ENCODE results near the gene ARHGAP45. TPM values are rescaled to one million over a fixed set of nuclear protein-coding genes. Genes with fewer than 3 reads are reported as not detected.

ARHGAP45 gene
- total RNA-seq, 2 experiments from 2014 or later = 576 to 581 TPM

DNA sequence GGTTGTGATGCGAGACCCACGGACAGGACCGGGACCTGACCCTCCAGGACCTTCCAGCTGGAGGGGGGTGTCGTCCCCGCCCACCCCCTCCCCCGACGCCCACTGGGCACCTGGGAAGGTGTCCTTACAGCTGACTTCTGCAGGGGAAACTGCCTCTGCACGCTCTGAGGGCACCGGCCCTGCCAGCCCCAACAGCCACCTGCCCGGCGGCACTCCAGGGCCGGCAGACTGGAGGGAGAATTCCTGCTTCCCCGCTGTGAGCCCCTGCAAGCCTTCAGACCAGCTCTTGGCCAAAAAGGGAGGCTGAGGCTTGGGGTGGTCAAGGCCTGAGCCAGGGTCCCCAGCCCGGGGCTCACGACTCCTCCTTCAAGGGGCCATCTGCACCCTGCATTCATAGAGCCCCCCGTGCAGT is 39.3 kb upstream of the ARHGAP45 start:
- DNase-seq = no peak
- ATAC-seq (ENCODE audit: low read depth) = peak; percentile 22
- peak overlapping the region; percentile 92 for H3K27ac Mint-ChIP-seq

DNA sequence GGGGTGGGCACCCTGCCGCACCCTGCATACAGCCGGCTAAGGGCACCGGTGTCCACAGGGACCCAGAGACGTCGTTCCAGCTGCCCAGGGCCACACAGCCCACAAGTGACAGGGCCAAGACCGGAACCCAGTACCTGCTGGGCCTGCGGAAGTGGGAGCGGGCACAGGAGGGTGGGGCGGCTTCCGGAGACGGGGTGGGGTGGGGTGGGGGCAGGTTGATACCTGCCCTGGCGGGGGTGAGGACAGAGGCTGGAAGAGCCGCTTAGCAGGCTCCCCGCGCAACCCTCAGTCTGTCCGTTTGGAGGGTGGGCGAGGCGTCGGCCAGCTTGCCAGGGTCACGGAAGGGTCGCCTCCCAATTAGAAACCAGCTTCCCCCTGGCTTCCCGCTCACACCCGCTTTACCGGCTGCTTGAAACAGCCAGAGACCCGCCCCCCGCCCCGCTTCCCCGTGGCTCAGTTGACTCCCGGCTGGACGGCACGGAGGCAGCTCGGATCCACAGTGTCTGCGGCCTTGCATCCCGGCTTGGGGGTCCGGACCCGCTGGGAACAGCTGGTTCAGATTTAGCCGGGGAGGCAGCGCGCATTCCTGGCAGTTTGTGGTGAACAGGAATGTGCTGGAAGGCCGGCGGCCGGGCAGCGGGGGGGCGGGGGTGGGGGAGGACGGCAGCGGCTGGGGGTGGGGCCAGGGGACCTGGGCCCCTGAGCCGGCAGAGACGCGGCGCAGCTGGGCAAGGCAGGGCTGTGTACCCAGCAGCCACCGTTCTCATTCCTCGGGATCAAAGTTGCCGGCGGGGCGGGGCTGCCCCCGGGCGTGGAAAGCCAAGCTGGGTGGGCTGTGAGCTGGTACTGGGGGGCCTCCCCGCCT is 38.7 kb upstream of the ARHGAP45 start:
- POLR2A ChIA-PET = interaction anchor here (0.5 to 7.0 kb wide), 13 partner anchors 10 to 1596 kb away, joined by 3 to 130 read pairs (median 4); partner anchors contain the start of genes ABCA7, ARHGAP45, CIRBP and FAM174C
- Mint-ChIP-seq H3K36me3 (peaks cover 23% of the 10 kb centered on the region), H3K4me3 (peak overlapping the region; percentile 92), H3K27me3 (no peaks in the 10 kb centered on the region), H3K27ac (peak overlapping the region; percentile 87), H3K4me1 (peaks cover 19% of the 10 kb centered on the region), H3K9me3 (no peaks in the 10 kb centered on the region)
- peak; percentile 52 for ATAC-seq (ENCODE audit: low read depth)
- peak; percentile 78 for DNase-seq

More for the DNA sequence above, 39.3 kb upstream of the ARHGAP45 start:
- POLR2A ChIA-PET = interaction anchor here (0.7 to 7.0 kb wide), 11 partner anchors 11 to 248 kb away, joined by 3 to 130 read pairs (median 4); partner anchors contain the start of genes ABCA7, ARHGAP45, CIRBP and FAM174C
- Mint-ChIP-seq H3K4me3 (peak overlapping the region; percentile 96), H3K27me3 (no peaks in the 10 kb centered on the region), H3K4me1 (peaks cover 15% of the 10 kb centered on the region), H3K9me3 (no peaks in the 10 kb centered on the region), H3K36me3 (peaks cover 18% of the 10 kb centered on the region)

DNA sequence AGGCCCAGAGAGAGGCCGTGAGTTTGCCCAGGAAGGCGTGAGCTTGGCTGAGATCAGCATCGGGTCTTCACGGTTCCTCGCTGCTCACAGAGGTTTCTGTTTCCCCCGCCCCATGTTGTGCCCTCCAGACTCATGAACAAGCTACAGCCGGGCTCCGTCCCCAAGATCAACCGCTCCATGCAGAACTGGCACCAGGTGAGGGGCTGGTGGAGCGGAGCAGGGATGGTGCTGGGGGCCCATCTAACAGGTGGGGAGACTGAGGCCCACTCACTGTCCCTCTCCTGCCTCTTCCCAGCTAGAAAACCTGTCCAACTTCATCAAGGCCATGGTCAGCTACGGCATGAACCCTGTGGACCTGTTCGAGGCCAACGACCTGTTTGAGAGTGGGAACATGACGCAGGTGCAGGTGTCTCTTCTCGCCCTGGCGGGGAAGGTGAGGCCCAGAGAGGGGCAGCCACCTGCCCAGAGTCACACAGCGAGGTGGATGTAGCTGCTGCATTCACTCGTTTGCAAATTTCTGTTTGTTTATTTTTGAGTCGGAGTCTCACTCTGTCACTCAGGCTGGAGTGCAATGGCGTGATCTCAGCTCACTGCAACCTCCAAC is 34.6 kb upstream of the ARHGAP45 start:
- peaks cover 26% of the 10 kb centered on the region for H3K4me1 Mint-ChIP-seq
- POLR2A ChIA-PET = interaction anchor here (0.7 to 7.0 kb wide), 8 partner anchors 11 to 720 kb away, joined by 3 to 84 read pairs (median 4); partner anchors contain the start of genes ARHGAP45 and RNU6-2
- H3K27ac Mint-ChIP-seq = no peak overlapping the region
- no peak overlapping the region for H3K4me3 Mint-ChIP-seq
- H3K27me3 Mint-ChIP-seq = no peaks in the 10 kb centered on the region
- H3K36me3 Mint-ChIP-seq = peaks cover 34% of the 10 kb centered on the region
- no peaks in the 10 kb centered on the region for H3K9me3 Mint-ChIP-seq
- no peak for ATAC-seq (ENCODE audit: low read depth)
- DNase-seq = no peak

DNA sequence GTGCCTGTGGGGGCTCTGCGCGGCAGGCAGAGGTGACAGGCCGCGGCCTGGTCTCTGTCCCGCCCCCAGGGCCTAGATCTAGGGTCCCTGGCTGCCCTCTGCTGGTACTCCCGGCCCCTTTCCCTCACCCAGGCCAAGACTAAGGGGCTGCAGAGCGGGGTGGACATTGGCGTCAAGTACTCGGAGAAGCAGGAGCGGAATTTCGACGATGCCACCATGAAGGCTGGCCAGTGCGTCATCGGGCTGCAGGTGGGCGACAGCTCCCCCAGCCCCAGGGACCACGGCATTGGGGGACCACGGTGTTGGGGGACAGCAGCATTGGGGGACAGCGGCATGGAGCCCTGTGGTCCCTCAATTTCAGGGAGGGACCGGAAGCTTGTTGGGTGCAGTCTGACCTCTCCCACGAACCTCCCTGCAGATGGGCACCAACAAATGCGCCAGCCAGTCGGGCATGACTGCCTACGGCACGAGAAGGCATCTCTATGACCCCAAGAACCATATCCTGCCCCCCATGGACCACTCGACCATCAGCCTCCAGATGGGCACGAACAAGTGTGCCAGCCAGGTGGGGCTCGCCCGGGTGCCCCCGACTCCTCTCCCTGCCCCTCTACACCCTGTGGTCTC is 30.9 kb upstream of the ARHGAP45 start:
- Mint-ChIP-seq H3K4me3 (no peak overlapping the region), H3K9me3 (no peaks in the 10 kb centered on the region), H3K27me3 (no peaks in the 10 kb centered on the region), H3K36me3 (peaks cover 33% of the 10 kb centered on the region), H3K4me1 (peaks cover 43% of the 10 kb centered on the region), H3K27ac (peak overlapping the region; percentile 54)
- POLR2A ChIA-PET = interaction anchor here (0.9 to 7.7 kb wide), 6 partner anchors 8 to 50 kb away, joined by 3 to 82 read pairs (median 8); partner anchors contain the start of genes ARHGAP45, CNN2 and RNU6-2
- ATAC-seq (ENCODE audit: low read depth) = no peak
- no peak for DNase-seq

DNA sequence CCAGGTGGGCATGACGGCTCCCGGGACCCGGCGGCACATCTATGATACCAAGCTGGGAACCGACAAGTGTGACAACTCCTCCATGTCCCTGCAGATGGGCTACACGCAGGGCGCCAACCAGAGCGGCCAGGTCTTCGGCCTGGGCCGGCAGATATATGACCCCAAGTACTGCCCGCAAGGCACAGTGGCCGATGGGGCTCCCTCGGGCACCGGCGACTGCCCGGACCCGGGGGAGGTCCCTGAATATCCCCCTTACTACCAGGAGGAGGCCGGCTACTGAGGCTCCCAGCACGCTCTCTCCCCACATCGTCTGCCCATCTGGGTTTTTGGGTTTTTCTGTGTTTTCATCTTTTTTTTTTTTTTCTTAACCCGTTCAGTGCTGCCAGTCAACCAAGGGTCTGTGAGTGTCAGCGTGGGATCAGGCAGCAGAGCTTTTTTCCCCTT is 29.3 kb upstream of the ARHGAP45 start:
- H3K4me1 Mint-ChIP-seq = peaks cover 43% of the 10 kb centered on the region
- H3K27me3 Mint-ChIP-seq = no peaks in the 10 kb centered on the region
- peak overlapping the region; percentile 99 for H3K4me3 Mint-ChIP-seq
- peaks cover 28% of the 10 kb centered on the region for H3K36me3 Mint-ChIP-seq
- no peaks in the 10 kb centered on the region for H3K9me3 Mint-ChIP-seq
- DNase-seq = peak; percentile 61
- POLR2A ChIA-PET = interaction anchor here (0.6 to 7.7 kb wide), 8 partner anchors 10 to 166 kb away, joined by 3 to 82 read pairs (median 10); partner anchors contain the start of genes ARHGAP45, CNN2 and RNU6-2
- ATAC-seq (ENCODE audit: low read depth) = no peak
- peak overlapping the region; percentile 88 for H3K27ac Mint-ChIP-seq

DNA sequence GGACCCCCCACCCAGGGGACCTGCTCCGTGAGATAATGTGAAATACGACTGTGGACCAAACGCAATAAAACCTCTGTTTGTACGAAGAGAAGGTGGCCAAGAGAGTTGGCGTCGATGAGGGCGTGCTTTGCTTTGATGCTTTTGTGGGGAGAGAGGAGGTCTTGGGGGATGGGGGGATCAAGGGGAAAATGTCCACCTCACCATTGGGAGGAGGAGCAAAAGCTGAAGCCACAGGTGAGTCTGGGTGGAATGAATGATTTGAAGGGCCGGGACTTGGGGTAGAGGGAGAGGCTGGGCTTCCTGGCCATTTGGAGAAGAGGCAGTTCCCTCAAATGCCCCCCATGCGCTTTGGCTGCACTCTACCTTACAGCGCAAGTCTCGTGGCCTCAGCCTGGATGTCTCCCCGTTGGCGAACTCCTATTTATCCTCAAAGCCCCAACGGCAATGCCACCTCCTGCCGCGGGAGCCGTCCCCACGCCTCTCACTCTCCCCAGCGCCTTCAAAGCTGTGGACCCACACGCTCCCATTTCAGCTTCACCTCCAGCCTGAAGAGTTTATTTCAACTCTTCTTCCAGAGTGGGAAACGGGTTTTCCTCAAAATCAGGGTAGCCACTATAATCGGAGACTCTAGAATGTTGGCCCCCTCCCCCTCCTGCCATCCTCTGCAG is 27.9 kb upstream of the ARHGAP45 start:
- peaks cover 21% of the 10 kb centered on the region for H3K36me3 Mint-ChIP-seq

DNA sequence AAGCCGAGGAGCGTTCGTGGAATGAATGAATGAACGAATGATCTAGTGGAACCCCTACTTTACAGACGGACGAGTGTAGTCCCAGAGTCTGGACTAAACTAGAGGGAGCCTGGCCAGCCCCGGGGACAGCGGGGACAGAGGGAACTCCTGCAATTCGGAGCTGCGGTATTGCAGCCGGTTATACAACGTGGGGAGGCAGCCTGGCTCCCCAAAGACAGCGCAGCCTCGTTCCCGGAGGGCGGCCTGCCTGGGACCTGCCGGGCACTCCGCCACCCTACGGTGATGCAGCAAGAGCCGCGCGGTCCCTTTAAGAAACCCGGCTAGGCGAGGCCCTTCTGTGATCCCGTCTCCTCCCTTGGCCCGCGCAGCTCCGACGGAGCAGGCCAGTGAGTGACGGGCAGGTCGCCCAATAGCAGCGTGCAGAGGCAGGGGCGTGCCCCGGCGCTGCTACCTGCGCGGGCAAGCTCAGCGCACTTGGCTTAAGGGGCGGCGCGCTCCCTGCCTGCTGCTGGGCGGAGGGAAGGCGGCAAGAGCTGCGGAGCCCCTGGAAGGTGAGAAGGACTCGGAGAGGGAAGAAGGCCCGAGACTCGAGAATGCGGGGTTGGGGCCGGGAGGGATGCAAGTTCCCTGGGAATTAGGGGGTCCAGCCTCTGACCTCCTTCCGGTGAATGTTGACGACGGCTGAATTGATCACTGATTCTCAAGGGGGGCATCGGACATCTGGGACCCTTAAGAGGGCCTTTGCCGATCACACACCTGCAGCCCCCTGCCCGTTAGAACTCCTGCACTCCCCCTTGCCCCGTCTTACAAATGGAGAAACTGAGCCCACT is 27.1 kb upstream of the ARHGAP45 start, which contains the start of gene ABCA7:
Gene ABCA7, plus strand, starts transcription at position 462 of the 830 bp plus-strand sequence. CDS start 1,255 bp downstream, outside the sequence.
- Mint-ChIP-seq H3K4me3 (peak within 1 kb of the TSS; percentile 99), H3K36me3 (peaks cover 25% of the 10 kb centered on the region), H3K9me3 (no peaks in the 10 kb centered on the region), H3K4me1 (peaks cover 37% of the 10 kb centered on the region), H3K27ac (peak within 1 kb of the TSS; percentile 92), H3K27me3 (no peaks in the 10 kb centered on the region)
- peak; percentile 88 for ATAC-seq (ENCODE audit: low read depth)
- POLR2A ChIA-PET = interaction anchor here (0.6 to 7.7 kb wide), 15 partner anchors 8 to 230 kb away, joined by 3 to 82 read pairs (median 7); partner anchors contain the start of genes ARHGAP45, CIRBP, CNN2 and GPX4
- peak; percentile 100 for DNase-seq

More for the DNA sequence above, 27.9 kb upstream of the ARHGAP45 start:
- ATAC-seq (ENCODE audit: low read depth) (no peak), DNase-seq (no peak)
- POLR2A ChIA-PET = interaction anchor here (0.6 to 7.7 kb wide), 18 partner anchors 9 to 230 kb away, joined by 3 to 82 read pairs (median 6); partner anchors contain the start of genes ARHGAP45, CIRBP, CNN2 and GPX4
- peak overlapping the region; percentile 99 for H3K4me3 Mint-ChIP-seq
- H3K4me1 Mint-ChIP-seq = peaks cover 37% of the 10 kb centered on the region
- peak overlapping the region; percentile 88 for H3K27ac Mint-ChIP-seq
- no peaks in the 10 kb centered on the region for H3K9me3 Mint-ChIP-seq
- no peaks in the 10 kb centered on the region for H3K27me3 Mint-ChIP-seq

DNA sequence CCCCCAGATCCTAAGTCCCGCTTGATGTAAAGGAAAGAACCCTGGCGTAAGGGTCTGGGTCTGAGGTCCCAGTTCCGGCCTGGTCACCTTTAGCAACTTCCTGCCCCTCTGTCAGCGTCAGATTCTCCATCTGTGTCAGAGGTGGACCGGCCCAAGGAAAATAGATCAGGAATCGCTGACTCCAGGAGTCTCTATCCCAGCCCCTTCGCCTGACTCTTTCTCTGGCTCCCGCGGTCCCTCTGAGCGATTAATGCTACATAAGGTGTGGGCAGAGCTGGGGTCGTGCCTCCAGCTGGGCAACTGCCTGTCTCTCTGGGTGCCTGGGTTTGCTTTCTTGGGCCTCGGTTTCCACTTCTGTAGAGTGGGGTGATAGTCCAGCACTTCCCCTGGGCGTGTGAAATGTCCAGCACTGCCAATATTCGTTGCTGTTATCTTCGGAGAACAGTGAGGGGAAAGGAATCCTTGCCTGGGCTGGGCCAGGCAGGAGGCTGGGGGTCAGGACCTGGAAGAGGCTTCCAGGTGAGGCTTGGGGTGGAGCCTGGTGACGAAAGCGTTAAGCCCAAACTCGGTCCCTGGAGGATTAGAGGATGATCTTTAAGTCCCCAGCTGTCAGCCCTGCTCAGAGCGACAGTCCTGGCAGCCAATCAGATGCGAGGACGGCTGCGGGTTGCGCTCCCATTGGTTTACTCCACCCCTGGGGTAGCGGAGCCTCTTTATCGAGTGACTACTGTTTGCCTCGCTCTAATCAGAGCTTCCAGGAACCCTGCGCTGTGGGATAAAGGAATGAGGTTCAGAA is 26.3 kb upstream of the ARHGAP45 start:
- H3K27me3 Mint-ChIP-seq = no peaks in the 10 kb centered on the region
- peaks cover 1% of the 10 kb centered on the region for H3K9me3 Mint-ChIP-seq
- peak; percentile 87 for DNase-seq
- ATAC-seq (ENCODE audit: low read depth) = peak; percentile 62
- H3K36me3 Mint-ChIP-seq = peaks cover 27% of the 10 kb centered on the region
- H3K4me1 Mint-ChIP-seq = peaks cover 33% of the 10 kb centered on the region
- peak overlapping the region; percentile 99 for H3K4me3 Mint-ChIP-seq
- POLR2A ChIA-PET = interaction anchor here (0.9 to 7.7 kb wide), 14 partner anchors 8 to 229 kb away, joined by 3 to 82 read pairs (median 10); partner anchors contain the start of genes ARHGAP45, CIRBP, CNN2 and RNU6-2
- peak overlapping the region; percentile 92 for H3K27ac Mint-ChIP-seq

DNA sequence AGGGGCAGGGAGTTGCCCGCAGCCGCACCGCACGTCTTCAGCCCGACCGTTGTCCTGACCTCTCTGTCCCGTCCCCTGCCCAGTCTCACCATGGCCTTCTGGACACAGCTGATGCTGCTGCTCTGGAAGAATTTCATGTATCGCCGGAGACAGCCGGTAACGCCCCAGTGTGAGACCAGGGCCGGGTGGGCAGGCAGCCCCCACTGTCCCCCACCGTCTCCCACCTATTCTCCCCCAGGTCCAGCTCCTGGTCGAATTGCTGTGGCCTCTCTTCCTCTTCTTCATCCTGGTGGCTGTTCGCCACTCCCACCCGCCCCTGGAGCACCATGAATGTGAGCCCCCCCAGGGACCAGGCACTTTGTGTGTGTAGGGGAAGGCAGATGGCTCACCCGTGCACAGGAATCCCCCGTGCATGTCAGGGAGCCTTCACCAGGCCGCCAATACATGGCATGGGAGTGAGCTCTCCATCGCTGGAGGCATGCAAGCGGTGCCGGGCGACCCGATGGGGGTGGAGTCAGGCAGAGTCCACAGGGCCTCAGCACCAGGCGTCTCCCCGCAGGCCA is 25.6 kb upstream of the ARHGAP45 start:
- Mint-ChIP-seq H3K4me1 (peaks cover 29% of the 10 kb centered on the region), H3K9me3 (peaks cover 1% of the 10 kb centered on the region), H3K27ac (no peak overlapping the region), H3K27me3 (no peaks in the 10 kb centered on the region), H3K36me3 (peaks cover 23% of the 10 kb centered on the region), H3K4me3 (peak overlapping the region; percentile 99)
- POLR2A ChIA-PET = interaction anchor here (0.5 to 7.7 kb wide), 9 partner anchors 13 to 228 kb away, joined by 3 to 82 read pairs (median 7); partner anchors contain the start of genes ARHGAP45, CIRBP, CNN2 and RNU6-2
- DNase-seq (no peak), ATAC-seq (ENCODE audit: low read depth) (no peak)

DNA sequence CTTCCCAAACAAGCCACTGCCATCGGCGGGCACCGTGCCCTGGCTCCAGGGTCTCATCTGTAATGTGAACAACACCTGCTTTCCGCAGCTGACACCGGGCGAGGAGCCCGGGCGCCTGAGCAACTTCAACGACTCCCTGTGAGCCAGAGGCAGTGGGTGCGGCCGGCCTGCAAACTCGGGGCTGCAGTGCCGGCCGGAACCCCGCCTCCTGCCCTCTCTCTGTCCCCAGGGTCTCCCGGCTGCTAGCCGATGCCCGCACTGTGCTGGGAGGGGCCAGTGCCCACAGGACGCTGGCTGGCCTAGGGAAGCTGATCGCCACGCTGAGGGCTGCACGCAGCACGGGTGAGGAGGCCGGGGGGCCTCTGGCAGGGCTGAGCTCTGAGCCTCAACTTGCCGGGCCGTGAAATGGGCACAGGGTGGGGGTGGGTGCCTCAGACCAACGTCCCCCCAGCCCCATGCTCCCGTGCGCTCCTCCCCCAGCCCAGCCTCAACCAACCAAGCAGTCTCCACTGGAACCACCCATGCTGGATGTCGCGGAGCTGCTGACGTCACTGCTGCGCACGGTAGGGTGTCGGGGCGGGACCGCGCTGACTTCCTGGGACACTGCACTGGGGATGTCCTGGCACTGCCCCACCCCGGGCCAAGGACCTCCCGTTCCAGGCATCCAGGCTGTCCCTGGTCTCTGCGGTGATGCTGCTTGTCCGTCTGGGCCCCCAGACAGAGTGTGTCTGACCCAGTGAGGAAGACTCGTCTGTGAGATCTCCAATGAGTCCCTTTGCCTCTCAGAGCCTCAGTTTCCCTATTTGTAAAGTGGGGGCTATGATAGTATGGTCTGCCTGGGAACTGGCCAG is 24.9 kb upstream of the ARHGAP45 start:
- H3K4me1 Mint-ChIP-seq = peaks cover 27% of the 10 kb centered on the region

More for the DNA sequence above, 24.9 kb upstream of the ARHGAP45 start:
- H3K4me3 Mint-ChIP-seq = peak overlapping the region; percentile 99
- no peak for DNase-seq
- no peaks in the 10 kb centered on the region for H3K27me3 Mint-ChIP-seq
- ATAC-seq (ENCODE audit: low read depth) = no peak
- POLR2A ChIA-PET = interaction anchor here (0.5 to 7.7 kb wide), 8 partner anchors 12 to 121 kb away, joined by 3 to 82 read pairs (median 14); partner anchors contain the start of genes ARHGAP45 and CNN2
- H3K9me3 Mint-ChIP-seq = peaks cover 1% of the 10 kb centered on the region
- peaks cover 20% of the 10 kb centered on the region for H3K36me3 Mint-ChIP-seq
- no peak overlapping the region for H3K27ac Mint-ChIP-seq

Measured in activated naive CD8-positive, alpha-beta T cell treated with anti-CD3 and anti-CD28 coated beads, Interleukin-2, amount 10 ng/mL, durations not matched to agents 7 days and 5 days (primary cell).